NB4 (cell line): ENCODE measurements around the gene HHIPL1.

ENCODE experiments used
- CTCF ChIP-seq: IDR thresholded peaks from one replicate; pipeline ENCODE4 v1.5.1; 2012; ENCODE audit warnings: low read depth, low read length
- MAX ChIP-seq: IDR thresholded peaks from 2 replicates; pipeline ENCODE4 v1.6.1; 2011; ENCODE audit warnings: low read depth, low read length
- MYC ChIP-seq: IDR thresholded peaks from 2 replicates; pipeline ENCODE4 v1.6.1; 2011; ENCODE audit warnings: low read depth, low read length
- POLR2A ChIP-seq: IDR thresholded peaks from 2 replicates; pipeline ENCODE4 v1.6.1; 2011; ENCODE audit warnings: mild to moderate bottlenecking; ENCODE audit not compliant: insufficient read length; ENCODE audit errors: extremely low read depth

DNA sequence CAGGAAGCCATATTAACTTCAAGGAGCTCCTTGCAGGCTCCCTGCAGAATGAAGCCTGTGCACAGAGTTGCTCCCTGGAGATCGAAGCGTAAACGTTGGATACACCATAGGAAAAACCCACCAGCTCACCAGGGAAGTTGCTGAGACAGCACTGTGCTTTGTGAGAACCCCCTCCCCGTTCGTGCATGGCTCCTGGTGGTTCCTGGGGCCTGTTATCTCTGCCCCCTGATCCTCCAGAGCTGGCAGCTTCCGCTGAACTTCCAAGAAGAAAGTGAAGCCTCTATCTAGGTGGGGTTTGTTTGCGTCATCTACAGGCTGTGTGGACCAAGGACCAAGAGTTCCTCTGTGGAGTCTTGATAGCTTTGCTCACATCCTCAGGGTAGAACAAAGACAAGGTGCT is 38.6 kb upstream of the HHIPL1 start:
- TF ChIP-seq POLR2A = no peak
- no peak for TF ChIP-seq CTCF
- TF ChIP-seq MAX = no peak
- TF ChIP-seq MYC = no peak
